Progenitor cell of endocrine pancreas (in vitro differentiated cells): ENCODE measurements around the gene HUWE1. TPM values are rescaled to one million over a fixed set of nuclear protein-coding genes. Genes with fewer than 3 reads are reported as not detected.

ENCODE experiments used
- DNase-seq: peaks from one replicate; pipeline ENCODE4 v3.0.0; 2021; ENCODE audit warnings: low spot score; ENCODE audit not compliant: unreplicated experiment
- H3K27ac Mint-ChIP-seq: 2 replicates; pipeline ENCODE4 v1.8.0; 2021; ENCODE audit warnings: mild to moderate bottlenecking, moderate library complexity, mixed read lengths
- H3K27me3 Mint-ChIP-seq: 2 replicates; pipeline ENCODE4 v1.8.0; 2021; ENCODE audit warnings: mixed read lengths
- H3K36me3 Mint-ChIP-seq: 2 replicates; pipeline ENCODE4 v1.8.0; 2022; ENCODE audit warnings: mixed read lengths; ENCODE audit not compliant: insufficient read depth
- H3K4me1 Mint-ChIP-seq: 2 replicates; pipeline ENCODE4 v1.8.0; 2021; ENCODE audit warnings: low read depth, mixed read lengths
- H3K4me3 Mint-ChIP-seq: 2 replicates; pipeline ENCODE4 v1.8.0; 2021; ENCODE audit warnings: low read depth, mild to moderate bottlenecking, moderate library complexity, mixed read lengths
- H3K9me3 Mint-ChIP-seq: 2 replicates; pipeline ENCODE4 v1.8.0; 2021; ENCODE audit warnings: low read depth, mixed read lengths
- CTCF ChIP-seq: fragments of 200-600 bp; sonication (generic); IDR thresholded peaks from one replicate; pipeline ENCODE4 v1.5.0; 2021; ENCODE audit warnings: antibody characterized with exemption, mild to moderate bottlenecking; ENCODE audit not compliant: unreplicated experiment
- total RNA-seq: library from RNA; stranded (reverse); gene quantifications from 2 replicates; pipeline ENCODE4 v1.2.1, GENCODE V29; 2021

The HUWE1 gene
- total RNA-seq, 1 donor from 2014 or later = 298 TPM

- no peaks in the 10 kb centered on the region for H3K9me3 Mint-ChIP-seq
- TF ChIP-seq CTCF = no peak
- no peaks in the 10 kb centered on the region for H3K4me1 Mint-ChIP-seq
- no peak for DNase-seq
- no peak overlapping the region for H3K27ac Mint-ChIP-seq
- H3K27me3 Mint-ChIP-seq = no peaks in the 10 kb centered on the region
- no peak overlapping the region for H3K4me3 Mint-ChIP-seq
- no peaks in the 10 kb centered on the region for H3K36me3 Mint-ChIP-seq
These were observed 30.0 kb upstream of the HUWE1 start for GRCh38 chrX:53716328-53717088.

GRCh38 chrX:53715346-53715924 lies 28.9 kb upstream of the HUWE1 start:
- H3K27ac Mint-ChIP-seq = no peak overlapping the region

GRCh38 chrX:53714580-53715345 lies 28.2 kb upstream of the HUWE1 start:
- H3K27me3 Mint-ChIP-seq = no peaks in the 10 kb centered on the region
- no peak overlapping the region for H3K27ac Mint-ChIP-seq
- no peak for TF ChIP-seq CTCF
- H3K4me3 Mint-ChIP-seq = no peak overlapping the region
- H3K9me3 Mint-ChIP-seq = peaks cover 3% of the 10 kb centered on the region
- no peaks in the 10 kb centered on the region for H3K4me1 Mint-ChIP-seq
- no peak for DNase-seq
- peaks cover 2% of the 10 kb centered on the region for H3K36me3 Mint-ChIP-seq

More at GRCh38 chrX:53715346-53715924, 28.9 kb upstream of the HUWE1 start:
- Mint-ChIP-seq H3K36me3 (peaks cover 2% of the 10 kb centered on the region), H3K9me3 (peaks cover 3% of the 10 kb centered on the region), H3K27me3 (no peaks in the 10 kb centered on the region), H3K4me1 (no peaks in the 10 kb centered on the region), H3K4me3 (no peak overlapping the region)
- no peak for TF ChIP-seq CTCF
- no peak for DNase-seq

GRCh38 chrX:53713987-53714579 lies 27.6 kb upstream of the HUWE1 start:
- no peak for DNase-seq
- Mint-ChIP-seq H3K36me3 (peaks cover 2% of the 10 kb centered on the region), H3K4me3 (no peak overlapping the region), H3K27ac (no peak overlapping the region), H3K4me1 (no peaks in the 10 kb centered on the region), H3K27me3 (no peaks in the 10 kb centered on the region), H3K9me3 (peaks cover 3% of the 10 kb centered on the region)
- no peak for TF ChIP-seq CTCF

- Mint-ChIP-seq H3K27ac (no peak overlapping the region), H3K36me3 (peaks cover 2% of the 10 kb centered on the region), H3K4me1 (no peaks in the 10 kb centered on the region), H3K9me3 (peaks cover 3% of the 10 kb centered on the region), H3K27me3 (no peaks in the 10 kb centered on the region), H3K4me3 (no peak overlapping the region)
- TF ChIP-seq CTCF = no peak
- no peak for DNase-seq
These were observed 24.9 kb upstream of the HUWE1 start for GRCh38 chrX:53711436-53711835.
